ENCODE measurements around the gene PPM1J. TPM values are rescaled to one million over a fixed set of nuclear protein-coding genes. Genes with fewer than 3 reads are reported as not detected.

The PPM1J gene
- total and polyA plus RNA-seq, 9 of the 15 experiments (the other 6 are each of a cell fraction or from before 2014, with no cell fraction given) = 0.25 to 10.5 (median 4.2) TPM

DNA sequence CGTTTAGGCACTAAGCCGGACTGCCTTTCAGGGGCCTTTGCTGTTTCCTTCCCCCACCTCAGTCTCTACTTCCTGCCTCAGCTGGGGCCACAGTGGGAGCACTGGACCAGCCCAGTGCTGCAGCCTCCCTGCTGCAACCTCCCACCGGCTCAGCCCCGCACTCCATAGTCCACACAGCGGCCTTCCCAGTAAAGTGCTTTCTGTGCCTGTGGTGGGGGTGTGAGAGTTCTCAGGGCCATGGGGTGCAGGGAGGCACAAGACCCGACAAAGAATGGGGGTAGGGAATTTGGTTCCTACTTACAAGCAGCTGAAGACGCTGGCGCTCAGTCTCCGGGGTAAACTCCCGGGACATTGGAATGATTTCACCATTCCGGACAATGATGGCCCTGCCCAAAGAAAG is 3.5 kb downstream of the PPM1J start:
- H3K4me3 ChIP-seq = no peak overlapping the region
- no peak overlapping the region for H3K27ac ChIP-seq (ENCODE audit: extremely low read depth, low read depth, low read length)
- H3K4me1 ChIP-seq (replicated peaks in 1 of 2; ENCODE audit: control insufficient read depth in 2 of 2, insufficient read depth in 2 of 2, low read length in 2 of 2) = peaks cover 28 to 37% of the 10 kb centered on the region in 2 experiments; a peak in 4 of 5 replicates
- intact Hi-C loops (cut with micrococcal nuclease) (loop anchor here (10.0 kb wide), 1 partner anchor 433 kb away; no protein-coding TSS in a partner anchor), in situ Hi-C loops (cut with MboI) (no loop called here)
- no peaks in the 10 kb centered on the region for H3K9me1 ChIP-seq (ENCODE audit: control insufficient read depth, insufficient read depth, low read length)
- peaks cover 3% of the 10 kb centered on the region for H3K79me2 ChIP-seq (ENCODE audit: control insufficient read depth, insufficient read depth, low read length)
- no peaks in the 10 kb centered on the region for H3K36me3 ChIP-seq (ENCODE audit: control insufficient read depth, insufficient read depth, low read length)
- WGBS (ENCODE audit: insufficient coverage, low coverage, missing lambda C conversion rate) = 73% methylated on average over 11 of the region's 11 CpGs
- TF ChIP-seq ELF2 (CRISPR knock-in tag; IDR thresholded peaks at IDR 0.05) (no peak), KLF1 (tag; IDR thresholded peaks at IDR 0.05) (no peak), ZNF717 (CRISPR knock-in tag; IDR thresholded peaks at IDR 0.05) (no peak), ZNF644 (tag; IDR thresholded peaks at IDR 0.05; ENCODE audit: low read depth) (no peak), KDM5B (IDR thresholded peaks at IDR 0.05; ENCODE audit: insufficient replicate concordance, low read depth, low read length) (no peak), GABPB1 (CRISPR knock-in tag; IDR thresholded peaks at IDR 0.05) (no peak), CHD1 (IDR thresholded peaks at IDR 0.05; ENCODE audit: low read length) (no peak), STAT5A (IDR thresholded peaks at IDR 0.05; ENCODE audit: borderline replicate concordance, low read length) (no peak)
- TF ChIP-seq, protein P1, sequence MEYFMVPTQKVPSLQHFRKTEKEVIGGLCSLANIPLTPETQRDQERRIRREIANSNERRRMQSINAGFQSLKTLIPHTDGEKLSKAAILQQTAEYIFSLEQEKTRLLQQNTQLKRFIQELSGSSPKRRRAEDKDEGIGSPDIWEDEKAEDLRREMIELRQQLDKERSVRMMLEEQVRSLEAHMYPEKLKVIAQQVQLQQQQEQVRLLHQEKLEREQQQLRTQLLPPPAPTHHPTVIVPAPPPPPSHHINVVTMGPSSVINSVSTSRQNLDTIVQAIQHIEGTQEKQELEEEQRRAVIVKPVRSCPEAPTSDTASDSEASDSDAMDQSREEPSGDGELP (CRISPR knock-in tag; IDR thresholded peaks at IDR 0.05; ENCODE audit: borderline replicate concordance) = no peak
- TF ChIP-seq, protein P2, sequence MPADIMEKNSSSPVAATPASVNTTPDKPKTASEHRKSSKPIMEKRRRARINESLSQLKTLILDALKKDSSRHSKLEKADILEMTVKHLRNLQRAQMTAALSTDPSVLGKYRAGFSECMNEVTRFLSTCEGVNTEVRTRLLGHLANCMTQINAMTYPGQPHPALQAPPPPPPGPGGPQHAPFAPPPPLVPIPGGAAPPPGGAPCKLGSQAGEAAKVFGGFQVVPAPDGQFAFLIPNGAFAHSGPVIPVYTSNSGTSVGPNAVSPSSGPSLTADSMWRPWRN (IDR thresholded peaks at IDR 0.05; ENCODE audit: low read depth) = no peak
- TF ChIP-seq, protein P3, sequence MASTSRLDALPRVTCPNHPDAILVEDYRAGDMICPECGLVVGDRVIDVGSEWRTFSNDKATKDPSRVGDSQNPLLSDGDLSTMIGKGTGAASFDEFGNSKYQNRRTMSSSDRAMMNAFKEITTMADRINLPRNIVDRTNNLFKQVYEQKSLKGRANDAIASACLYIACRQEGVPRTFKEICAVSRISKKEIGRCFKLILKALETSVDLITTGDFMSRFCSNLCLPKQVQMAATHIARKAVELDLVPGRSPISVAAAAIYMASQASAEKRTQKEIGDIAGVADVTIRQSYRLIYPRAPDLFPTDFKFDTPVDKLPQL (IDR thresholded peaks at IDR 0.05; ENCODE audit: extremely low read depth, insufficient read length) = no peak
- TF ChIP-seq, protein P4, sequence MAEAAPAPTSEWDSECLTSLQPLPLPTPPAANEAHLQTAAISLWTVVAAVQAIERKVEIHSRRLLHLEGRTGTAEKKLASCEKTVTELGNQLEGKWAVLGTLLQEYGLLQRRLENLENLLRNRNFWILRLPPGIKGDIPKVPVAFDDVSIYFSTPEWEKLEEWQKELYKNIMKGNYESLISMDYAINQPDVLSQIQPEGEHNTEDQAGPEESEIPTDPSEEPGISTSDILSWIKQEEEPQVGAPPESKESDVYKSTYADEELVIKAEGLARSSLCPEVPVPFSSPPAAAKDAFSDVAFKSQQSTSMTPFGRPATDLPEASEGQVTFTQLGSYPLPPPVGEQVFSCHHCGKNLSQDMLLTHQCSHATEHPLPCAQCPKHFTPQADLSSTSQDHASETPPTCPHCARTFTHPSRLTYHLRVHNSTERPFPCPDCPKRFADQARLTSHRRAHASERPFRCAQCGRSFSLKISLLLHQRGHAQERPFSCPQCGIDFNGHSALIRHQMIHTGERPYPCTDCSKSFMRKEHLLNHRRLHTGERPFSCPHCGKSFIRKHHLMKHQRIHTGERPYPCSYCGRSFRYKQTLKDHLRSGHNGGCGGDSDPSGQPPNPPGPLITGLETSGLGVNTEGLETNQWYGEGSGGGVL (CRISPR knock-in tag; IDR thresholded peaks at IDR 0.05) = no peak
- no peaks in the 10 kb centered on the region for H4K20me1 ChIP-seq (replicated peaks; ENCODE audit: control insufficient read depth, insufficient read depth, low read length)
- CTCF ChIA-PET (ENCODE audit: low intra/inter-chr PET ratio) = no interaction called here
- no peaks in the 10 kb centered on the region for H3K9me3 ChIP-seq (replicated peaks; ENCODE audit: control insufficient read depth, insufficient read depth, low read depth, low read length)
- DNase-seq (ENCODE audit: extremely low read depth in 1 of 4, low spot score in 3 of 4) = no peak
- no peak for ATAC-seq
- H3K4me2 ChIP-seq (ENCODE audit: insufficient read depth, low read length) = no peak overlapping the region
- BruUV-seq (replicated peaks) = no TSS peak
- FAIRE-seq = no peak
- H3K27me3 ChIP-seq (ENCODE audit: control insufficient read depth in 2 of 2, insufficient read depth in 2 of 2, low read length in 2 of 2) = no peaks in the 10 kb centered on the region
- H3K9ac ChIP-seq (ENCODE audit: insufficient read depth in 1 of 2, low read depth in 2 of 2, low read length in 2 of 2) = no peak overlapping the region; a peak in 1 of 4 replicates
- POLR2A ChIA-PET = interaction anchor here (0.5 to 0.7 kb wide), 2 partner anchors 11 kb away, joined by 3 read pairs; no protein-coding TSS in a partner anchor
- no peak overlapping the region for H2AFZ ChIP-seq (ENCODE audit: low read depth, low read length)
